ENCODE results near the gene FBXO8. TPM values are rescaled to one million over a fixed set of nuclear protein-coding genes. Genes with fewer than 3 reads are reported as not detected.

The FBXO8 gene
- total RNA-seq, 3 donors from 2014 or later (not counting 1 experiment from before 2014, with no cell fraction given): 12.3 to 15.2 (median 14.8) TPM

DNA sequence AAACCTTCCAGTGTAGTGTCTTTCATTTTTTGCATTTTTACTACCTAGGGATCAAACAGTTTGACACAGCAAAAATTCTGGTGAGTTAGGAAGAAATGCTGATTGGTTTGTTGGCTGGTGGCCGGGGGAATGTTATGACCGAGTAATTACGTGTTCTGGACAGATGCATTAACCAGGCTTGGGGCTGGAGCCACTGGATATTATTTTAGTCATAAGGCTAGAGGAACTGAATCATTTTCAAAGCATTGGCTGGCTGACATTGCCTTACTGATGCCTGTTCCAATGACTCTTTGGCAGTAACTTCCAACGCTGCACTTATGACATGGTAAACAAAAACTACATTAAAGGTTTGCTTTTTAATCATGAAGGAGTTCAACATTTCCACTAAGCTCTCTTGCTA is 84.6 kb downstream of the FBXO8 start:
- H3K27me3 ChIP-seq (ENCODE audit: control insufficient read depth, insufficient read depth, low read length): no peaks in the 10 kb centered on the region
- Mint-ChIP-seq H3K4me3 (no peak overlapping the region), H3K4me1 (no peaks in the 10 kb centered on the region), H3K9me3 (no peaks in the 10 kb centered on the region), H3K36me3 (no peaks in the 10 kb centered on the region), H3K27ac (no peak overlapping the region), H3K27me3 (ENCODE audit: low read depth in 2 of 2) (peaks cover 9% of the 10 kb centered on the region in 2 donors)
- WGBS (ENCODE audit: insufficient coverage): 87% methylated on average over 4 of the region's 4 CpGs
- no peaks in the 10 kb centered on the region for H3K9me3 ChIP-seq (ENCODE audit: control insufficient read depth, insufficient read depth, low read length)
- H3K4me3 ChIP-seq (ENCODE audit: low read length): no peak overlapping the region
- no peak for ATAC-seq
- no peak for TF ChIP-seq CTCF (IDR thresholded peaks at IDR 0.05)
- H3K27ac ChIP-seq (ENCODE audit: low read length): no peak overlapping the region
- intact Hi-C loops (cut with micrococcal nuclease): no loop called here
- no peak for DNase-seq
- H3K4me1 ChIP-seq (ENCODE audit: control insufficient read depth, insufficient read depth, low read length): no peaks in the 10 kb centered on the region
- no peaks in the 10 kb centered on the region for H3K36me3 ChIP-seq (ENCODE audit: control insufficient read depth, insufficient read depth, low read length)

DNA sequence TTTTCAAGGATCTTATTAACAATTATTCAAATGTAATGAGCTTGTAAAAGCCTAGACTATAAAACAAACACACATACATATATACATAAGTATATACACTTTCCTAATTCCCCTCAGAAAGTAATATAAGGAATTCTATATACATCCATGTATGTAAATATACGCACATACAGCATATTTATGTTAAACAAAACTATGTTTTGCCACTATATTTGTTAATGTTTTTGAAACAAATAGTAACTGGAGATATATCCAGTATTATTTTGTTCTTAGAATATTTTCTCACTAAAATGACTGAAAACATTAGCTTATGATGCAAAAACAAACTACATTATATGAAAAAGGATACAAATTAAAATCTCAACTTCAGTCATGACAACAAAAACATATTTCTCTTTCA is 85.1 kb downstream of the FBXO8 start:
- Histone ChIP-seq H3K27ac (ENCODE audit: low read length) (no peak overlapping the region), H3K9me3 (ENCODE audit: control insufficient read depth, insufficient read depth, low read length) (no peaks in the 10 kb centered on the region), H3K4me1 (ENCODE audit: control insufficient read depth, insufficient read depth, low read length) (no peaks in the 10 kb centered on the region), H3K27me3 (ENCODE audit: control insufficient read depth, insufficient read depth, low read length) (no peaks in the 10 kb centered on the region), H3K4me3 (ENCODE audit: low read length) (no peak overlapping the region), H3K36me3 (ENCODE audit: control insufficient read depth, insufficient read depth, low read length) (no peaks in the 10 kb centered on the region)
- H3K36me3 Mint-ChIP-seq: no peaks in the 10 kb centered on the region
- H3K27me3 Mint-ChIP-seq (ENCODE audit: low read depth in 2 of 2): peaks cover 9% of the 10 kb centered on the region in 2 donors
- no peaks in the 10 kb centered on the region for H3K9me3 Mint-ChIP-seq
- H3K4me3 Mint-ChIP-seq: no peak overlapping the region
- no CpG with 5 or more reads among the region's 1 CpG for WGBS (ENCODE audit: insufficient coverage)
- no peak for ATAC-seq
- H3K27ac Mint-ChIP-seq: no peak overlapping the region
- no peak for TF ChIP-seq CTCF (IDR thresholded peaks at IDR 0.05)
- no peak for DNase-seq
- intact Hi-C loops (cut with micrococcal nuclease): no loop called here
- no peaks in the 10 kb centered on the region for H3K4me1 Mint-ChIP-seq

DNA sequence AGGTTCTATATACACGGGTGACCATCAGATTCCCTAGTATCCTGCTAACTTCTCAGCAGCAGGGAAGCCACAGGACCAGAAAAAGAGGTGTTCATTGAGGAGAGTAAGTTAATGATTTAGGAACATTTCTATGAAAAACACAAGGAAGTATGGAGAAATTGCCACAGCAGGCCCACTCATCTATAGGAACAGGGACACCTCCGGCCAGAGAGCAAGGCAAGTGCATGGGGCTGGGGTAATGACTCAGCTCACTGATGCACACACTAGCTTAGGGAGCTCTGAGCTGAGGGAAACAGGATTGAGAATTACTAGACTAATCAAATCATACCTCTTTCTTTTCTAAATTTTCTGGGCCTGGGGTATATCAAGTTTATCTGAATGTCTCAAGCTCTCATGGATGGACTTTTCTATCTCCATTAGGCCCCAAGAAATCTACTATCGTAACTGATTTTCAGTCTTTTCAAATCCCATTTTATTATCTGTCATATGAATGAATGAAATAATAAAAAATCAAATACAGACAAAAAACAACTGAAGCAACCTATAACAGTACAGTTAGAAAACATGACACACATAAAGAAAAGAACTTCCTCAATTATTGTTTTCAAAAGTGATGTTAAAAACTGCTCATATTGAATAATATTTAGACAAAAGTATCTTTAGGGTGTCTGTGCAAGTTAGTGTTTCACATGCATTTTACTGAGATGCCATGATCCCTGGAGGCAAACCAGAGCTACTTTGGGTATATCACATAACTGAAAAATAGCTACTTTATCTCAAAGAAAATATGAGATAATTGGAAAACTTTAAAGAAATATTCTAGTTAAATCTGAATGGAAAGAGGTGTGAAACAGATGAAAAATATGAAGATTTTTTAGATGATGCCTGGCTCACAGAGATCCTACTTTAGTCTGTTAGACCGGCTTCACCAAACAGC is 89.8 kb downstream of the FBXO8 start:
- no peak overlapping the region for H3K4me3 ChIP-seq (ENCODE audit: low read length)
- no peaks in the 10 kb centered on the region for H3K9me3 ChIP-seq (ENCODE audit: control insufficient read depth, insufficient read depth, low read length)
- 94% methylated on average over 2 of the region's 4 CpGs for WGBS (ENCODE audit: insufficient coverage)
- Mint-ChIP-seq H3K27me3 (ENCODE audit: low read depth in 2 of 2) (peaks cover 7 to 9% of the 10 kb centered on the region in 2 donors), H3K27ac (no peak overlapping the region), H3K36me3 (no peaks in the 10 kb centered on the region), H3K4me3 (no peak overlapping the region), H3K4me1 (no peaks in the 10 kb centered on the region), H3K9me3 (no peaks in the 10 kb centered on the region)
- H3K27ac ChIP-seq (ENCODE audit: low read length): no peak overlapping the region
- H3K4me1 ChIP-seq (ENCODE audit: control insufficient read depth, insufficient read depth, low read length): no peaks in the 10 kb centered on the region
- ATAC-seq (no peak), DNase-seq (no peak)
- intact Hi-C loops (cut with micrococcal nuclease): no loop called here
- H3K27me3 ChIP-seq (ENCODE audit: control insufficient read depth, insufficient read depth, low read length): no peaks in the 10 kb centered on the region
- no peak for TF ChIP-seq CTCF (IDR thresholded peaks at IDR 0.05)
- H3K36me3 ChIP-seq (ENCODE audit: control insufficient read depth, insufficient read depth, low read length): no peaks in the 10 kb centered on the region

Measured in natural killer cell (primary cell).